ENCODE measurements around the gene CCL17.
"Not testable (repeated sequence)": the region's sequence is repeated elsewhere in the genome, so short reads cannot be mapped to it uniquely, and the experiment has no call there.

Gene CCL17

GRCh38 chr16:57439947-57440346 is 35.4 kb downstream of the CCL17 start:
- not testable (repeated sequence) for H3K27me3 ChIP-seq (ENCODE audit: control insufficient read depth in 3 of 3, insufficient read depth in 3 of 3, low read depth in 1 of 3, low read length in 3 of 3); H3K23ac ChIP-seq (ENCODE audit: low read depth, low read length, poor library complexity); H3K4ac ChIP-seq (ENCODE audit: low read length); DNase-seq (ENCODE audit: low spot score); H4K8ac ChIP-seq (ENCODE audit: low read depth, low read length); H3K79me1 ChIP-seq (ENCODE audit: low read depth, low read length); H3K4me2 ChIP-seq (ENCODE audit: insufficient read depth, low read length, poor library complexity, severe bottlenecking); H2AFZ ChIP-seq (ENCODE audit: low read length); H4K91ac ChIP-seq (ENCODE audit: low read depth, low read length, poor library complexity); H3K4me3 ChIP-seq (ENCODE audit: low read length in 2 of 2); H3K27ac ChIP-seq (replicated peaks; ENCODE audit: low read length); H3K9ac ChIP-seq (ENCODE audit: low read depth, low read length, poor library complexity); H2BK5ac ChIP-seq (ENCODE audit: low read length); H3K14ac ChIP-seq (ENCODE audit: low read length); H2BK15ac ChIP-seq (ENCODE audit: low read length); H3K18ac ChIP-seq (ENCODE audit: low read length); H2AK5ac ChIP-seq (ENCODE audit: low read depth, low read length); H2BK12ac ChIP-seq (ENCODE audit: low read length); H2BK120ac ChIP-seq (ENCODE audit: low read depth, low read length); H3K9me3 ChIP-seq (replicated peaks in 1 of 2; ENCODE audit: control insufficient read depth in 2 of 2, insufficient read depth in 1 of 2, low read depth in 1 of 2, low read length in 2 of 2); H3K4me1 ChIP-seq (ENCODE audit: control insufficient read depth in 2 of 2, insufficient read depth in 1 of 2, low read depth in 1 of 2, low read length in 2 of 2)
- no CpG with 5 or more reads among the region's 8 CpGs for whole genome bisulfite sequencing, 2 donors (ENCODE audit: extremely low coverage in 2 of 2, insufficient read length in 2 of 2, insufficient replicate concordance in 1 of 2)
- H3K36me3 ChIP-seq (replicated peaks in 1 of 2; ENCODE audit: control insufficient read depth in 2 of 2, insufficient read depth in 2 of 2, low read length in 2 of 2), result peaks cover 13 to 65% of the 10 kb centered on the region in 2 donors

- no CpG with 5 or more reads among the region's 8 CpGs for WGBS, 2 donors (ENCODE audit: extremely low coverage in 2 of 2, insufficient read length in 2 of 2, insufficient replicate concordance in 1 of 2)
- DNase-seq (ENCODE audit: low spot score); H3K9ac ChIP-seq (ENCODE audit: low read depth, low read length, poor library complexity); H3K4me1 ChIP-seq (ENCODE audit: control insufficient read depth in 2 of 2, insufficient read depth in 1 of 2, low read depth in 1 of 2, low read length in 2 of 2); H2BK12ac ChIP-seq (ENCODE audit: low read length); H3K4me3 ChIP-seq (ENCODE audit: low read length in 2 of 2); H4K8ac ChIP-seq (ENCODE audit: low read depth, low read length); H3K4ac ChIP-seq (ENCODE audit: low read length); H2BK5ac ChIP-seq (ENCODE audit: low read length); H3K9me3 ChIP-seq (replicated peaks in 1 of 2; ENCODE audit: control insufficient read depth in 2 of 2, insufficient read depth in 1 of 2, low read depth in 1 of 2, low read length in 2 of 2); H3K79me1 ChIP-seq (ENCODE audit: low read depth, low read length); H2BK120ac ChIP-seq (ENCODE audit: low read depth, low read length); H2AFZ ChIP-seq (ENCODE audit: low read length); H3K14ac ChIP-seq (ENCODE audit: low read length); H4K91ac ChIP-seq (ENCODE audit: low read depth, low read length, poor library complexity); H3K23ac ChIP-seq (ENCODE audit: low read depth, low read length, poor library complexity); H3K4me2 ChIP-seq (ENCODE audit: insufficient read depth, low read length, poor library complexity, severe bottlenecking); H2AK5ac ChIP-seq (ENCODE audit: low read depth, low read length); H3K27me3 ChIP-seq (ENCODE audit: control insufficient read depth in 3 of 3, insufficient read depth in 3 of 3, low read depth in 1 of 3, low read length in 3 of 3); H3K27ac ChIP-seq (replicated peaks; ENCODE audit: low read length); H3K18ac ChIP-seq (ENCODE audit: low read length); H2BK15ac ChIP-seq (ENCODE audit: low read length): not testable (repeated sequence)
- peaks cover 13 to 59% of the 10 kb centered on the region in 2 donors for H3K36me3 ChIP-seq (replicated peaks in 1 of 2; ENCODE audit: control insufficient read depth in 2 of 2, insufficient read depth in 2 of 2, low read length in 2 of 2)
Observed at GRCh38 chr16:57440551-57440950, 36.0 kb downstream of the CCL17 start.

GRCh38 chr16:57444711-57445110 is 40.1 kb downstream of the CCL17 start:
- Histone ChIP-seq H4K8ac (ENCODE audit: low read depth, low read length) (no peak overlapping the region), H3K4me2 (ENCODE audit: insufficient read depth, low read length, poor library complexity, severe bottlenecking) (no peak overlapping the region)

GRCh38 chr16:57445510-57445909 is 40.9 kb downstream of the CCL17 start:
- H2BK5ac ChIP-seq (ENCODE audit: low read length), result no peak overlapping the region
- no peak overlapping the region for H4K91ac ChIP-seq (ENCODE audit: low read depth, low read length, poor library complexity)
- H2AK5ac ChIP-seq (ENCODE audit: low read depth, low read length), result no peak overlapping the region
- H3K4ac ChIP-seq (ENCODE audit: low read length), result no peak overlapping the region
- H3K4me2 ChIP-seq (ENCODE audit: insufficient read depth, low read length, poor library complexity, severe bottlenecking), result no peak overlapping the region
- WGBS, 2 donors (ENCODE audit: extremely low coverage in 2 of 2, insufficient read length in 2 of 2, insufficient replicate concordance in 1 of 2), result no CpG with 5 or more reads among the region's 2 CpGs
- H3K27ac ChIP-seq (replicated peaks; ENCODE audit: low read length), result no peak overlapping the region
- H3K23ac ChIP-seq (ENCODE audit: low read depth, low read length, poor library complexity), result no peak overlapping the region
- DNase-seq (ENCODE audit: low spot score), result no peak
- H3K9me3 ChIP-seq (replicated peaks in 1 of 2; ENCODE audit: control insufficient read depth in 2 of 2, insufficient read depth in 1 of 2, low read depth in 1 of 2, low read length in 2 of 2), result peaks cover 0 to 2% of the 10 kb centered on the region in 2 donors
- H3K36me3 ChIP-seq (replicated peaks in 1 of 2; ENCODE audit: control insufficient read depth in 2 of 2, insufficient read depth in 2 of 2, low read length in 2 of 2), result peaks cover 2 to 23% of the 10 kb centered on the region in 2 donors
- no peak overlapping the region for H3K14ac ChIP-seq (ENCODE audit: low read length)
- no peak overlapping the region for H3K4me3 ChIP-seq (ENCODE audit: low read length in 2 of 2)
- no peak overlapping the region for H3K18ac ChIP-seq (ENCODE audit: low read length)
- H4K8ac ChIP-seq (ENCODE audit: low read depth, low read length), result no peak overlapping the region
- no peak overlapping the region for H2BK120ac ChIP-seq (ENCODE audit: low read depth, low read length)
- no peak overlapping the region for H3K9ac ChIP-seq (ENCODE audit: low read depth, low read length, poor library complexity)
- peaks cover 6% of the 10 kb centered on the region for H3K79me1 ChIP-seq (ENCODE audit: low read depth, low read length)
- H3K4me1 ChIP-seq (ENCODE audit: control insufficient read depth in 2 of 2, insufficient read depth in 1 of 2, low read depth in 1 of 2, low read length in 2 of 2), result peaks cover 5% of the 10 kb centered on the region in 2 donors
- no peak overlapping the region for H2BK15ac ChIP-seq (ENCODE audit: low read length)
- no peaks in the 10 kb centered on the region for H3K27me3 ChIP-seq (ENCODE audit: control insufficient read depth in 3 of 3, insufficient read depth in 3 of 3, low read depth in 1 of 3, low read length in 3 of 3)
- H2BK12ac ChIP-seq (ENCODE audit: low read length), result no peak overlapping the region
- no peak overlapping the region for H2AFZ ChIP-seq (ENCODE audit: low read length)

More at GRCh38 chr16:57444711-57445110, 40.1 kb downstream of the CCL17 start:
- Histone ChIP-seq H2BK120ac (ENCODE audit: low read depth, low read length) (no peak overlapping the region), H3K27ac (replicated peaks; ENCODE audit: low read length) (no peak overlapping the region), H2AFZ (ENCODE audit: low read length) (no peak overlapping the region), H3K4ac (ENCODE audit: low read length) (no peak overlapping the region), H3K4me3 (ENCODE audit: low read length in 2 of 2) (no peak overlapping the region), H3K36me3 (replicated peaks in 1 of 2; ENCODE audit: control insufficient read depth in 2 of 2, insufficient read depth in 2 of 2, low read length in 2 of 2) (peaks cover 2 to 25% of the 10 kb centered on the region in 2 donors), H2AK5ac (ENCODE audit: low read depth, low read length) (no peak overlapping the region), H3K9me3 (replicated peaks in 1 of 2; ENCODE audit: control insufficient read depth in 2 of 2, insufficient read depth in 1 of 2, low read depth in 1 of 2, low read length in 2 of 2) (peaks cover 0 to 2% of the 10 kb centered on the region in 2 donors), H3K9ac (ENCODE audit: low read depth, low read length, poor library complexity) (no peak overlapping the region), H4K91ac (ENCODE audit: low read depth, low read length, poor library complexity) (no peak overlapping the region), H2BK15ac (ENCODE audit: low read length) (no peak overlapping the region), H2BK5ac (ENCODE audit: low read length) (no peak overlapping the region), H3K23ac (ENCODE audit: low read depth, low read length, poor library complexity) (no peak overlapping the region), H3K4me1 (ENCODE audit: control insufficient read depth in 2 of 2, insufficient read depth in 1 of 2, low read depth in 1 of 2, low read length in 2 of 2) (peaks cover 5% of the 10 kb centered on the region in 2 donors), H2BK12ac (ENCODE audit: low read length) (no peak overlapping the region), H3K27me3 (ENCODE audit: control insufficient read depth in 3 of 3, insufficient read depth in 3 of 3, low read depth in 1 of 3, low read length in 3 of 3) (no peaks in the 10 kb centered on the region), H3K14ac (ENCODE audit: low read length) (no peak overlapping the region), H3K79me1 (ENCODE audit: low read depth, low read length) (peaks cover 6% of the 10 kb centered on the region), H3K18ac (ENCODE audit: low read length) (no peak overlapping the region)
- no peak for DNase-seq (ENCODE audit: low spot score)
- no CpG with 5 or more reads among the region's 3 CpGs for WGBS, 2 donors (ENCODE audit: extremely low coverage in 2 of 2, insufficient read length in 2 of 2, insufficient replicate concordance in 1 of 2)
